Testis (tissue), 3 donors: ENCODE measurements around the gene MTM1. TPM values are rescaled to one million over a fixed set of nuclear protein-coding genes. Genes with fewer than 3 reads are reported as not detected.

Experiments
- DNase-seq: peaks from one replicate; pipeline ENCODE4 v3.0.0-alpha.2; 2019
- H3K27ac ChIP-seq, 2 donors: fragments of 200-600 bp; sonication (generic); one replicate each; pipeline ENCODE4 v1.5.1; 2019
- H3K27me3 ChIP-seq: fragments of 200-600 bp; sonication (generic); one replicate; pipeline ENCODE4 v1.5.1; 2019
- H3K36me3 ChIP-seq: fragments of 200-600 bp; sonication (generic); one replicate; pipeline ENCODE4 v1.5.1; 2017; ENCODE audit warnings: low read depth; ENCODE audit errors: missing control alignments
- H3K4me1 ChIP-seq: fragments of 200-600 bp; sonication (generic); one replicate; pipeline ENCODE4 v1.5.1; 2019
- H3K4me3 ChIP-seq, 2 donors: fragments of 200-600 bp; sonication (generic); one replicate each; pipeline ENCODE4 v1.5.1; 2017 to 2019
- H3K9me3 ChIP-seq: fragments of 200-600 bp; sonication (generic); one replicate; pipeline ENCODE4 v1.5.1; 2017
- POLR2A ChIP-seq: fragments of 450-650 bp; IDR thresholded peaks from one replicate; pipeline ENCODE4 v1.6.1; 2017; ENCODE audit warnings: antibody characterized with exemption, mild to moderate bottlenecking, moderate library complexity
- WGBS, 2 donors: methylation state at CpG; one replicate each; pipeline ENCODE4 v1.1.5; 2018; 5-methylcytosine and 5-hydroxymethylcytosine counted together
- intact Hi-C: fragments of 100-400 bp; cut with DNase I; formaldehyde crosslinking; loops from one replicate; pipeline ENCODE4 v1.15.1; 2023; ENCODE audit warnings: low total_unique reads
- polyA plus RNA-seq: library from polyadenylated mRNA; stranded (reverse); fragments of 350-450 nt; fragmentation: Illumina TruSeq; extraction: RNeasy Lipid Tissue Mini Kit (QIAGEN cat#74804); gene quantifications from one replicate; pipeline ENCODE4 v1.2.3, GENCODE V29; 2014; ENCODE audit warnings: low read depth, low replicate concordance; ENCODE audit not compliant: insufficient read depth
- total RNA-seq, 2 donors: library from RNA; depleted of rRNA; stranded (reverse); fragments of >200 nt; gene quantifications; one replicate each; pipeline ENCODE4 v1.2.3, GENCODE V29; 2016
- TF ChIP-seq, protein P1 (sequence below), 3 experiments: fragments of 450-650 bp in 2 of 3; fragments of 200-600 bp in 1 of 3; sonication (generic) in 1 of 3; IDR thresholded peaks; one replicate each; pipeline ENCODE4 v1.5.1; 2016 to 2019; ENCODE audit warnings: antibody characterized with exemption in 3 of 3, mild to moderate bottlenecking in 2 of 3, moderate library complexity in 1 of 3

MTM1 gene
- total and polyA plus RNA-seq, 3 donors from 2014 or later: 20.0 to 38.5 (median 33.8) TPM

- Histone ChIP-seq H3K36me3 (no peaks in the 10 kb centered on the region), H3K4me1 (no peaks in the 10 kb centered on the region), H3K9me3 (no peaks in the 10 kb centered on the region), H3K4me3 (no peak overlapping the region), H3K27me3 (no peaks in the 10 kb centered on the region), H3K27ac (no peak overlapping the region)
- 70 to 78% methylated on average over 2 to 8 of the region's 8 CpGs for WGBS, 2 donors
- no peak for DNase-seq
- TF ChIP-seq, protein P1, sequence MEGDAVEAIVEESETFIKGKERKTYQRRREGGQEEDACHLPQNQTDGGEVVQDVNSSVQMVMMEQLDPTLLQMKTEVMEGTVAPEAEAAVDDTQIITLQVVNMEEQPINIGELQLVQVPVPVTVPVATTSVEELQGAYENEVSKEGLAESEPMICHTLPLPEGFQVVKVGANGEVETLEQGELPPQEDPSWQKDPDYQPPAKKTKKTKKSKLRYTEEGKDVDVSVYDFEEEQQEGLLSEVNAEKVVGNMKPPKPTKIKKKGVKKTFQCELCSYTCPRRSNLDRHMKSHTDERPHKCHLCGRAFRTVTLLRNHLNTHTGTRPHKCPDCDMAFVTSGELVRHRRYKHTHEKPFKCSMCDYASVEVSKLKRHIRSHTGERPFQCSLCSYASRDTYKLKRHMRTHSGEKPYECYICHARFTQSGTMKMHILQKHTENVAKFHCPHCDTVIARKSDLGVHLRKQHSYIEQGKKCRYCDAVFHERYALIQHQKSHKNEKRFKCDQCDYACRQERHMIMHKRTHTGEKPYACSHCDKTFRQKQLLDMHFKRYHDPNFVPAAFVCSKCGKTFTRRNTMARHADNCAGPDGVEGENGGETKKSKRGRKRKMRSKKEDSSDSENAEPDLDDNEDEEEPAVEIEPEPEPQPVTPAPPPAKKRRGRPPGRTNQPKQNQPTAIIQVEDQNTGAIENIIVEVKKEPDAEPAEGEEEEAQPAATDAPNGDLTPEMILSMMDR (IDR thresholded peaks at IDR 0.05): no peak
- no peak for TF ChIP-seq POLR2A
- intact Hi-C loops: no loop called here
Measured at GRCh38 chrX:150536455-150537116, 31.8 kb upstream of the MTM1 start.

GRCh38 chrX:150537851-150538250 is 30.6 kb upstream of the MTM1 start:
- Histone ChIP-seq H3K4me1 (no peaks in the 10 kb centered on the region), H3K27ac (no peak overlapping the region), H3K27me3 (no peaks in the 10 kb centered on the region), H3K9me3 (no peaks in the 10 kb centered on the region), H3K4me3 (no peak overlapping the region), H3K36me3 (no peaks in the 10 kb centered on the region)
- 59 to 60% methylated on average over 6 of the region's 6 CpGs for WGBS, 2 donors
- DNase-seq: no peak
- TF ChIP-seq, protein P1 (IDR thresholded peaks at IDR 0.05): no peak
- no peak for TF ChIP-seq POLR2A
- intact Hi-C loops: no loop called here

DNA sequence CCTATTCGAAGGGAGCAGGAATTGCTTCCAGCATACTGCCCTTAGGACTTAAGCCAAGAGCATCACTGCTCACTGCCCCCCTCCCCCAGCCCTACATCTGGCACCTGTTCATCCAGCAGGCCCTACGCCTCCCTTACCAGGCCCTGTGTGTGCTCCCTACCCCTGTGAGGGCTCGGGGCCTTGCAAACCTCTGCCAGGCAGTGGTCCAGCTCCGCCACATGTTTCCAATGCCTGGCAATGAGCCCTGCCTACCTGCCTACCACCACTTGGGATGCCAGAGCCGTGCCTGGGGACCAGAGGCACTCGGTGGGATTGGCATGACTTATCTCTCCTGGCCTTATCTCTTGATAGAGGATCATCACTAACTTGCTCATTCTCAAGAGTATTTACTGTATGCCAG is 27.5 kb upstream of the MTM1 start:
- intact Hi-C loops: no loop called here
- TF ChIP-seq, protein P1 (IDR thresholded peaks at IDR 0.05): no peak

DNA sequence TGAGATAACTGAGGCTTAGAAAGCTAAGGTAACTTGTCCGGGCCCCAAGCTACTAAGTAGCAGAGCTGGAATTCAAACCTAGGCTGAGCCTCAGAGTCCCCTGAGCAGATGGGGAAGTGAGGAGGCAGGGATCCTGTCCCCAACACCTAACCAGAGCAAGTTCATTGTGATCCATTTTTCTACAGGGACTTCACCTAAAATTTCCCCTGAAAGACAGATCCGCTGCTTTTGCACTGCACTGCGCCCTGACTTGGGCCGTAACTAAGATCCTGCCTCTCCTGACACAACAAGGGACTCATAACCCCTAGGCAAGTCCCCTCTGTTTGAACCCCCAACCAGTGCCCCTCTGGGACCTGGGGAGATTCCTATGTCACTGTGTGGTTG is 25.6 kb upstream of the MTM1 start:
- Histone ChIP-seq H3K36me3 (no peaks in the 10 kb centered on the region), H3K4me1 (peaks cover 13% of the 10 kb centered on the region), H3K27ac (no peak overlapping the region), H3K9me3 (no peaks in the 10 kb centered on the region), H3K4me3 (no peak overlapping the region), H3K27me3 (no peaks in the 10 kb centered on the region)
- WGBS, 2 donors: 87 to 100% methylated on average over 1 to 4 of the region's 4 CpGs
- TF ChIP-seq, protein P1 (IDR thresholded peaks at IDR 0.05): no peak
- no peak for TF ChIP-seq POLR2A
- no peak for DNase-seq
- intact Hi-C loops: no loop called here

More for the DNA sequence above, 27.5 kb upstream of the MTM1 start:
- H3K36me3 ChIP-seq: no peaks in the 10 kb centered on the region
- H3K27ac ChIP-seq: no peak overlapping the region
- H3K27me3 ChIP-seq: no peaks in the 10 kb centered on the region
- no peak for DNase-seq
- H3K4me1 ChIP-seq: peaks cover 1% of the 10 kb centered on the region
- WGBS, 2 donors: 92 to 96% methylated on average over 3 to 4 of the region's 6 CpGs
- no peaks in the 10 kb centered on the region for H3K9me3 ChIP-seq
- no peak overlapping the region for H3K4me3 ChIP-seq
